HG03565 (cell line): Measurements from ENCODE around the gene KRT16.
"Not testable (repeated sequence)": the region's sequence is repeated elsewhere in the genome, so short reads cannot be mapped to it uniquely, and the experiment has no call there.

Experiments used
- ATAC-seq: cut with Tn5 transposase; IDR thresholded peaks from one replicate; pipeline ENCODE4 v1.9.1; 2021; ENCODE audit warnings: mild to moderate bottlenecking, moderate library complexity; ENCODE audit not compliant: unreplicated experiment

KRT16 gene

DNA sequence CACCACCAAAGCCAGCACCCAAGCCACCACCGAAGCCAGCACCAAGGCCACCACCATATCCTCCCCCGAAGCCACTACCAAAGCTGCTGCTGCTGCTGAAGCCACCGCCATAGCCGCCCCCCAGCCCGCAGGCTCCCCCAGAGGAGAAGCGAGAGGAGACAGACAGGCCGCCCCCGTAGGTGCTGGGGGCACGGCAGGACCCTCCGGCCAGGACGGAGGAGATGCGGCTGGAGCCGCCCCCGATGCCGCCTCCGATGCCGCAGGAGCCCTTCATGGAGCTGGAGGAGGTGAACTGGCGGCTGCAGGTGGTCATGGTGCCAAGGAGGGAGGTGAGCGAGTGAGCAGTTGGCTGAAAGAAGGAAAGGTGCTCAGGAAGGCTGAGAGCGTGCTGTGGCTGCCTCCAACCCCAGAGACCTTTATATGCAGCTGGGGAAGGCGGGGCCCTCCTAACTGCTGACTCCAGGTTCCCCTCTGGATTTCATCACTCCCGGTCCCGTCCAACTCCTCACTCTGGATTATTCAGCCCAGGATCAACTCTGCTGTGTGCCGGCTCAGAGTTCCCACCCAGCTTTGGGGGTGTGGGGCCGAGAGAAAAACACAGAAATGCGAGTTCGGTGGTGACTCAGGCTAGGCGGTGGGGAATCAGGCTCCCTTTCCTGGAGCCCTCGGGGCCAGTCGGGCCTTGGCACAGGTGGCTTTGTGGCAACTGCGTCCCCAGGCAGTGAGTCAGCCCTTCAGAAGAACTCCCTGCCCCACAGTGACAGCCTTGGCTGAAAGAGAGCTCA is at the start of gene KRT16:
Gene KRT16, minus strand, starts transcription at position 392 of the 785 bp plus-strand sequence. Its CDS starts 79 bp downstream, at position 313.
- ATAC-seq: not testable (repeated sequence)

DNA sequence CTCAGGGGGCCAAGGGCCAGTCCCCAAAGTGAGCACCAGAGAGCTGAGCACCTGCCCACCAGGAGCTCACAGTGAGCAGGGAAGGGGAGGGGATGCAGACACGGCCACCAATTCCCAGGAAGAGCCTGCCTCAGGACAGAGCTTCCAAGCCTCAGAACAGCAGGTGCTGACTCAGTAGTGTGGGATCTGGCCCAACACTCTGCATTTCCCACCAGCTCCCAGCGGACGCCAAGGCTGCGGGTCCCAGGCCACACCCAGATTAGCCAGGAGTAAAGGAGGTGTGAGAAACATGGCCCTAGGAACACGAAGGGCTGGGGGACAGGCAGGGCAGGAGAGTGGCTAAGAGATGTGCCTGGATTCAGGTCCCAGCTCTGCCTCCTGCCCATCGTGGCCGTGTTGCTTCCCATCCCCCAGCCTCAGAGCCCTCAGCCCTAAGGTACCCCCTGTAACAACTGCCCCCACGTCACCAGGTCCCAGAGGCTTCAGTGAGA is 47.7 kb upstream of the KRT16 start:
- ATAC-seq: no peak

DNA sequence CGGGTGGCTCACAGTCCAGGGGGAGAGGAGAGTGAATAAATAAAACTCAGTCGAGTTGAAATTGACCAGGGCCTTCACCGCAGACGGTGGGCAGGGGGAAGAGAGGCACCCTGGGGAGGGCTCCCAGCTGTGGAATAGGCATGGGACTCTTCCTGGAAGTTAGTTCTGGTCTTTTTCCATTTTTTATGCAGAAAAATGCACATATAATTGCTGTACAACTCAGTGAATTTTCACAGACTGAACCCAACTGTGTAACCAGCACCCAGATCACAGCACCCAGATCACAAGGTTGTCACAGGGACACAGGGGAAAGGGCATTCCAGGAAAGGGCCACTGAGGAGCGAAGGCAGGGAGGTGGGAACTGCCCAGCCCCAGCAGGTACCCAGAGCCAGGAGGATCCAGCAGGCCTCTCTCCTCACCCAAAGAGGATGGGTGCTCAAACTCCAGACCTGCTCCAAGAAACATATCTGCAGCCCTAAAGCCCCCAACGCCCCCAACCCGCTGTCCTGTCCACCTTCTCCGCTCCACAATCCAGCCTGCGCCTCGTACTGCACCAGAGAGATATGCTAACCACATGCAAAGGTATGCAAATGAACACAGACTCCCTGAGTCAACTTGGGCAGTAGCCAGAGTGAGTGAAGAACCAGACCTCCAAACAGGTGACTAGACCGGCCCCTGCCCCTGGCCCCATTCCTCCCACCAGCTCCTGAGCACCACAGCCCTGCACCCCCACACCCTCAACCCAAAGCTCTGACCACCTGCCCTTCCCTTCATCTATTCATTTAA is 47.1 kb upstream of the KRT16 start:
- ATAC-seq: no peak

DNA sequence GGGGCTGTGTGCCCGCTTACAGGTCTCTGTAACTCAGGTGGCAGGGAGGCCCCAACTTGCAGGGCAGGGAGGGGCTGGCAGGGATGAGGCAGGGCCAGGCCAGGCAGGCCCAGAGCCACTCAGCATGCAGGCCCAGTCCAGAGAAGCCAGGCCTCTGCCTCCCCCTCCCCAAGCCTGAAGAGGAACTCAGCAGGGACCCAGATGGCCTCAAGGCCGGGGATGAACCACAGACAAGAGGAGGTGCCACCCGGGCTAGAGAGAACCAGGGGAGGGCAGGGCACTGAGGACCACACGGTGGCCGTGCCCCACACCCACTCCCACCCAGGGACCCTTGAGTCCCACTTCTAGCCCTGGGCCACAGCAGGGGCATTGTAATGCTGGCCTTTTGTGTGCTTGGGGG is 46.3 kb upstream of the KRT16 start:
- ATAC-seq: no peak

DNA sequence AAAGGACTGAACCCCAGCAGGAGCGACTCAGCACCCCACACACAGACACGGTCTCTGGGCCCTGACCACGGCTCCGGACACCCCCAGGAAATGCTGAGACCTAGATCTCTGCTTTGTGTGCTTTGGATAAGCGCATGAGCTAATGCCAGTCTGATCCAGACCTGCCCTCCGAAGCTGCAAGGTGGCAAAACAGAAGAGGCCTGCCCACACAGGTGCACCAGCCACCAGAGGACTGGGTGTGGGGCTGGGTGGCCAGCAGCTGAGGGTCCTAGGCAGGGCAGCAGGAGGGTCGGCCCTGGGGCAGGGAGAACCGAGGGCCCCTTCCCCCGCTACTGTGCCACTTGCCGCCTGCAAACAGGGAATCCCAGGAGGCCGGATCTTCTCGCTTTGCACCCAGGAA is 45.4 kb upstream of the KRT16 start:
- ATAC-seq: no peak

DNA sequence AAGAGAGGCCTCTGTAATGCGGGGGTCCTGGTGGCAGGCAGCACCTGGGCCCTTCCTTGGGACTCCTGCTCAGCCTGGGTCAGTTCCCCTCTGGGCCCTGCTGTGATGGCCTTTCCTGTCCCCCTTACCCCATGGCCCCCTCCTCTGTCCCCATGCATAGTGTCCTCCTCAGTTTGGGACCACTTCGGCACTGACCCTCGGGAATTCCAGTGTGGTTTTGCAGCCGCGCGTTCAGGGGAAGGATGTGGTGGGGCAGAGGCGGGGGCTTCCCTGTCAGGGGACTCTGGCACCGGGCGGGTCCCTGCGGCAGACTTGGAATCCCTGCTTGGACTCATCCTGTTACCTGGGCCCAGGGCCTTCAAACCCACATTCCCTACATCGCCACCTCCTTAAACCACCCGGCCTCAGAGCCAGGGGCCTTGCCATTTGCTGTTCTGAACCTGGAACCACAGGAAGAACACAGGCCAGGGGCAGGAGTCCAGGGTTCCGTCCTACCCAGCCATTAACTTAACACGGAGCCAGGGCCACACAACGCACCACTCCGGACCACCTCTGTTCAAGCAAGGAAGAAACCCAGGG is 44.7 kb upstream of the KRT16 start:
- no peak for ATAC-seq

DNA sequence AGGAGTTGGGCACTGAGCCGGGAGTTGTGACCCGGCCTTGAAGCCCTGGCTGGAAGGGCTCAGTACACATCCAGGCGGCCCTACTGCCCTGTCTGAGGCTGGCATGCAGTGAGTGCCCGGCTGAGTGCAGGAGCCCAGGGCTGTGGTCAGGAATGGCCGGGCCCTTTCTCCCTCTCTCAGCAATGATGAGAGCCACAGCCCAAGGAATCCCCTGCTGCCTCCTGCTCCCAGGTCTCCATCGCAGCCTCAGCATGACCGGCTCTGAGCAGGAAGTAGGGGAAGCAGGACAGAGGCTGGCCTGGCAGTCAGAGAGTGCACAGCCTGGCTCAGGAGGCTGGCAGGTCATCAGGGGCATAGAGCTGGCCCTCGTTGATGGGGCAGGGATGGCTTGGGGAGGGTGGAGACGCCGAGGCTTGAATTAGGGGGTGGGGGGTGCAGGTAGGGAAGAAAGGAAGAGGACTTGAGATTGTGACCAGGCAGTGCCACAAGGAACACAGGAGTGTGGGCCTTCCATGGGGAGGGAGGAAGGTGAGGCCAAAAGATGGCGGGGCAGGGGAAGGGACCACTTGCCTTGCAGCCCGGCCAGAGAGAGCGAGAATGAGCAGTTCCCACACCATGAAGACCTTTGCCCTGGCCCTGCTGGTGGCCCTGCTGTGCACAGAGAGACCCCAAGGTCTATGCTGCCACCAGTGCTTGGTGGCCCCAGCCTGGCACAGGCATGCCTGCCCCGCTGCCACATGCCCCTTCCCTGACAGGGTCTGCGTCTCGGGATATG is 43.9 kb upstream of the KRT16 start:
- no peak for ATAC-seq

DNA sequence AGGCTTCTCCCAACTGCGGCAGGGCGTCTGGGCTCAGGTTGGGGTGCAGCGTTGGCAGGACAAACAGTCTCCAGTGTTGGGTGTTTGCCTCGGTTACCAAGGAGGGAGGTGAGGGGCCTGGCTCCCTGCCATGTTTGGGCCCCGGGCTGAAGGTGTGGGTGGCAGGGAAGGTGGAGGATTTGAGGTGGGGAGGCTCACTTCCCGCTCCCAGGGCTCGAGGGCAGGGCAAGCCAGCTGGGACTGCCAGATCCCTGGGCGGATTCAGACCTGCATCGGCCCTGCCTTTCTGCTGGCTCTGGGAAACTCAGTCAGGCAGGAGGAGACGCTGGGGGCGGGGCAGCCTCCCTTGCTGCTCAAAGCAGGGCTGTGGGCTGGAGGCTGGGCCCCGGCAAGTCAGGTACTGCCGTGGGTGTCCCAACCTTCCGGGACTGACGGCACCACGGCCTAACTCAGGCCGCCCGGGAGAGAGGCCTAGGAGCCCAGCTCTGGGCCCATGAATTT is 43.1 kb upstream of the KRT16 start:
- no peak for ATAC-seq

DNA sequence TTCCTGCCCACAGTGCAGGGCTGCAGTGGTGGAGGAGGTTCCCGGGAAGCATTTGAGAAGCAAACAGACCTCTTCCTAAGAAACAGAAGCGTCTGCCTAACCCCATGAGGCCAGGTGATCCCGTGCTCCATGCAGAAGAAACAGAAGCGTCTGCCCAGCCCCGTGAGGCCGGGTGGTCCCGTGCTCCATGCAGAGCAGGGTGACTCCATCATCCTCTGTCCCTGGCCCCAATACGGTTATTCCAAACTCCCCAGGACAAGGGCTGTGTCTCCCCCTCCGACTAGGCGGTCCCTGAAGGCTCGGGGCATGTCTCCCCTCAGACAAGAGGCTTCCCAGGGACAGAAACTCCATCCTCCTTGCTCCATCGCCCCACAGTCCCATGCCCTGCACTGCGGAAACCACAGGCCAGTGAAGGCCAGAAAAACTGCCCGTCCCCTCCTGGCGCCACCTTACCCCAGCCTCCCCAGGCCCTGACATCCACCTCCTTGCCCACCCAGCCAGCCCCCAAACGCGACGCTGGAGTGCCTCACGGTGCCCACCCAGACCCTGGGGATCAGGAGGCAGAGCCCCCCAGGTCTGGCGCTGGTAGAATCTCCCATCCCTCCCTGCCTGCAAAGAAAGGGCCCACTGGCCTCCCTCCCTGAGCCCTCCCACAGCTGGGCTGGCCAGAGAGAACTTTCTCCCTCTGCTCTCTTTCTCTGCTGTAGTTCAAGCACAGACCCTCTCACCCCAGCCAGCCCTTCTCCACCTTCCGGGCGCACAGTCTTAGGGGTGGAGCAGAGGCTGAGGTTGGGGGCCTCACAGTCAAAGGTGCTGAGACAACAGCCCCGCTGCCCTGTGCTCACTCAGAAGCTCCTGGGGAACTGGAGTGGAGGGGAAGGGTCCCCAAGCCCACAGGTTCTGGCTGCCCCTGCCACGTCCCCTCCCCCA is 42.4 kb upstream of the KRT16 start:
- no peak for ATAC-seq

DNA sequence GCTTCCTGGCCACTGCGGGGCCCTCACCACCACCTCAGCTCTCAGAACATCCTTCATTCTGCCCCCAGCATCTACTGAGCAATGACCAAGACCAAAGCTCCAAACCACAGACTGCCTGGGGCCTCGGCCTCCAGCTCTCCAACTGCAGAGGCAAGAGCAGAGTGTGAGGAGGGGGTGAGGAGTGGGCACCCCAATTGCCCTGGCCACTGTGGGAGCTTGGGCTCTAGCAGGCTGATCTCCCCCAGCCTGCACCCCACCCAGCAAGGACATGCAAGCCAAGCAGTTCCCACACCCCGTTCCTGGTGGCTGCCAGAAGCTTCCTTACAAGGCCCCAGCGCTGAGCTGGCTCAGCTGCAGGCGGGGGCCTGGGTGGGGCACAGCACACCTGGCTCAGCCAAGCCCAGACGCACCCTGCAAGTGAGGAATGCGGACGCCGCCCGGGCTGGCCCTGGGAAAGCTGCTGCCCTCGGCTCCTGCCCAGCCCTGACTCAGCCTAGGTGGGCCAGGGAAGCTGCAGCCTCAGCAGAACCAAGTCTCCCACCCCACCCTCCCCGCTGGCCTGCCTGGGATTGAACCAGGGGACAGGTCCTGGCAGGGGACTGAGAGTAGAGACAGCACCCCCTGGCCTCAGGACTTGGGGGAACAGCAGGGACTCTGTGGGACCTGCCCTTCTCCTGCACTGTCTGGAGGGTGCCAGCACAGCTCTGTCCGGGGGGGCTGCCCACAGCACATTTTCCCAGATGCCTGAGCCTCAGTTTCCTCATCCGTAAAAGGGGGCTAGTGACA is 41.5 kb upstream of the KRT16 start:
- ATAC-seq: no peak

DNA sequence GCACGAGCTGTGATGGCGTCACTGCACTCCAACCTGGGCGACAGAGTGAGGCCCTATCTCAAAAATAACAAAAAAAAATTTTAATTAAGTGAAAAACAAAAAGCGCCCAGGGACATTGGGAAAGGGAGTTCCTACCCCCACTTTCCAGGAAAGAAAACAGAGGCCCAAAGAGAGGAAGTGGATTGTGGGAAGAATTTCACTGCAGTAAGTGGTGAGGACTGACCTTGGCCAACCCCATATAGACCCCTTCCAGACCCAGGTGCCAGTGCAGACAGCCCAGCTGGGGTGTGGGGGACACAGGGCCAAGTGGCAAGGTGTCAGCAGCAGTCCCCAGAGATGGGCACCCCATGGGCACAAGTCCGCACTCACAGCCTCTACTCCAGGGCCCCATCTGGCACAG is 40.9 kb upstream of the KRT16 start:
- ATAC-seq: no peak

DNA sequence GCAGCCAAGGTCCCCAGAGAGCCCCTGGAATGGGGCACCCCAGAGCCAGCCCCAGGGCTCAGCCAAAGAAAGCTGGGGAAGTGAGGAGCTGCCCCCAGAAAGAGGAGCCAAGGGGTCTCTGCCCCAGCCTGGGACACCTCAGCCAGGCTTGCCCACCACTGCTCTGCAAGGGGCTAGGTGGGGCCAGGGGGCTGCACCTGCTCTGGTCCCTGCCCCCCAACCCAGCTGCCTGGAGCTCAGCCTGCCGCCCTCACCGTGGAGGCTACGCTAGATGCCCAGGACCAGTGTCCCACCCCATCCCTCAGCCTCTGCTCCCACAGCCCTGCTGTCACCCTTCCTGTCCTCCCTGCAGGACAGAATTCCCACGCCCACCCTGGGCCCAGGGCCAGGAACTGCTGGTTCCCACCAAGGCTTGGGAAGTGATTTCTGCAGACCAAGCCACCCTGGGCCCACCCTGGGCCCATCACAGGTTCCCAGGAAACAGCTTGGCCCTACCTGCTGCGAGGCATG is 39.9 kb upstream of the KRT16 start:
- no peak for ATAC-seq

DNA sequence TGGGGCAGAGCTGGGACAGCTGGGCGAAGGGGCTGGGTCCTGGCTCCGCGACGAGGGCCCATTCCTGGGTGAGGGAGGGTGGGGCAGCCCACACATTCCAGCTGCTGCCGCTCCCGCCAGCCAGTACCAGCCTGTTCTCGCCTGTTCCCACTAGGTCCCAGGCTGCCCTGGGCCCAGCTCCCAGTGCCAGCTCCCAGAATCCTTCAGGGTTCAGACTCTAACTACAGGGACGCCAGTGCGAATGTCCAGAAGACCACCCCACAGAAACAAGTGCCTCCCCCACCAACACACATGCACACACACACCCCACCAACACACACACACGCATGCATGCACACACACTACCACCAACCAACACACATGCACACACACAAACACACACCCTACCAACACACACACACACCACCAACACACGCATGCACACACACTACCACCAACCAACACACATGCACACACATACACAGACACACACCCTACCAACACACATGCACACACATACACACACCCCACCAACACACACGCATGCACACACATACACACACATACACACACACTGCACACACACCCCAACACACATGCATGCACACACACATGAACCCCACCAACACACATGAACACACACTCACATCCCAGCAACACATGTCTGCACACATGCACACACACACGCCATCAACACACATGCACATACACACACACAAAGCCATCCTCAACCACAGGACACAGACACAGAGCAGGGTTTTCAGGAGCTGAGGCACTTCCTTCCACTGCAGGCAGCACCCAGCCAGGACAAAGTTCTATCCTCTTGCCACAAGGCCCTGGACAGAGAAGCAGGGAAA is 39.3 kb upstream of the KRT16 start:
- no peak for ATAC-seq

DNA sequence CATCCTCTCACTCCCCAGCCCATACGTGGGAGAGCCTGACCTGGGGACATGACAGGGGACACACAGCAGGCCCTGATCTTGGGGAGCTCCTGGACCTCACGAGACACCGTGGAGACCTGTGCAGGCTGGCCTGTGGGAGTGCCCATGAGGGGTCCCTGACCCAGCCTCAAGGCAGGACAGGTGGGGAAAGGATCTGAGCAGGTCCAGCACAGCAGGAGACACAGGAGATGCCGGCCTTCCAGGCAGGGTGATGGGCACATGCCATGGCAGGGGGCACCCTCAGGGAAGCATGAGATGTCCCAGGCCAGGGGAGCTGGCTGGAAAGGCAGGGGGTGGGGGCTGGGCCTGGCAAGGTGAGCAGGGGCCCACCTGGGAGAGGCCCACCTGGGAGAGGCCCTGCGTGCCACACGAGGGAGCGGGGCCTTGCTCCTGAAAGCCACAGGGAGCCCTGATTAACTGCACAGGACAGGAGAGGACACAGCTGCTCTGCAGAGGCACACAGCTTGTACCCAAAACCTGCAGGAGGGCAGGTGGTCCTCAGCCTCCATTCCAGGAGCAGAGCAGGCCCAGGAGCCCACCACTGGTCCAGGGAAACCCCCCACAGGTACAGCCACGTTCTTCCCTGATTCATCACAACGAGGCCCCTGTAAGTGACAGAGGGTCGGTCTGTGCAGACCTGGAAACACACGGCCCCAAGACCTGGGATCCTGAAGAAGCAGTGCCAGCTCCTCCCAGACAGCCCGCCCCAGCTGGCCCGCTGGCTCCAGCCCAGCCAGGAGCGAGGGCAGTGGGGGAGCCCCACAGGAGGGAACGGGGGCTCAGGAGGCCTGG is 38.4 kb upstream of the KRT16 start:
- no peak for ATAC-seq

DNA sequence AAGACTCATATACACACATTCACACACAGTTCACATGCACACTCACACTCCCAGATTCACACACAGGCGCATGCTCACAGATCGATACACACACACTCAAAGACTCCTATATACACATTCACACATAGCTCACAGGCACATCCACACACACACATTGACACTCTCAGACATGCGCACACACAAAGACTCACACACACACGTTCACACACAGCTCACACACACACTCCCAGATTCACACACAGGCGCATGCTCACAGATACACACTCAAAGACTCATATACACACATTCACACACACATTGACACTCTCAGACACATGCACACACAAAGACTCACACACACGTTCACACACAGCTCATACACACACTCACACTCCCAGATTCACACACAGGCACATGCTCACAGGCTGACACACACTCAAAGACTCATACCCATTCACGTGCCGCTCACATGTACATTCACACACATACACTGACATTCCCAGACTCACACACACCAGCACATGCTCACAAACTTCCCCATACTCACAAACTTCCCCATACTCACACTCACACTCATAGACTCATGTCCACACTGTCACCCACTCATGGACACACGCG is 37.5 kb upstream of the KRT16 start:
- no peak for ATAC-seq

DNA sequence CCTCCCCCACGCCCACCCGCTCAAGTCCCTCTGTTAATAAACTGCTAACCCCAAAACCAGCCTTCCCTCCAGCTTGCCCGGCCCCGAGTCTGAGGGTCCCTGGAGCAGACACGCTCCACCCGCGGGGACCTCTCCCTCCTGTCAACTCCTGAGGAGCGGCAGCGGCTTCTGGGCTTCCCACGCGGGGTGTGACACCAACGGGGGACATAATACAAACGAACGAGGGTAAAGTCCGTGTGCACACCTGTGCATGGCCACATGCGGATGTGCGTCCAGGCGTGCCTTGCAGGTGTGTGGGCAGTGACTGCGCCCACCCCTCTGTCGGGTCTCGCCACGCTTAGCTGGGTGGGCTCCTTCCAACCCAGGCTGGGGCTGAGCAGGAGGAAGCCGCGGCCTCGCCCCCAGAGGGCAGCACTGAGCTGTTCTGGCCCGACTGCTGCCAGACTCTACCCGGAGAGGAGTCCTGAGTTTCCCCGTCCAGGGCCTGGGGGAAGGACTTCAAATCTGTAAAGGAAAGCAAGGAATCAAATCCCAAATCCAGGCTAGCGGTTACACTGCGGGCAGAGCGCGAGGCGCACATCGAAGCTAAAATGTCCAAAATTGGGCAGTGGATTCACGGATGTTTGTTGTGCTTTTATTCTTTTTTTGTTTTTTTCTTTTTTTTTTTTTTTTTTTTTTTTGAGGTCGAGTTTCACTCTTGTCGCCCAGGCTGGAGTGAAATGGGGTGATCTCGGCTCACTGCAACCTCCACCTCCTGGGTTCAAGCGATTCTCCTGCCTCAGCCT is 36.0 kb upstream of the KRT16 start:
- no peak for ATAC-seq
